ENCODE measurements around the gene LTBP1.

DNA sequence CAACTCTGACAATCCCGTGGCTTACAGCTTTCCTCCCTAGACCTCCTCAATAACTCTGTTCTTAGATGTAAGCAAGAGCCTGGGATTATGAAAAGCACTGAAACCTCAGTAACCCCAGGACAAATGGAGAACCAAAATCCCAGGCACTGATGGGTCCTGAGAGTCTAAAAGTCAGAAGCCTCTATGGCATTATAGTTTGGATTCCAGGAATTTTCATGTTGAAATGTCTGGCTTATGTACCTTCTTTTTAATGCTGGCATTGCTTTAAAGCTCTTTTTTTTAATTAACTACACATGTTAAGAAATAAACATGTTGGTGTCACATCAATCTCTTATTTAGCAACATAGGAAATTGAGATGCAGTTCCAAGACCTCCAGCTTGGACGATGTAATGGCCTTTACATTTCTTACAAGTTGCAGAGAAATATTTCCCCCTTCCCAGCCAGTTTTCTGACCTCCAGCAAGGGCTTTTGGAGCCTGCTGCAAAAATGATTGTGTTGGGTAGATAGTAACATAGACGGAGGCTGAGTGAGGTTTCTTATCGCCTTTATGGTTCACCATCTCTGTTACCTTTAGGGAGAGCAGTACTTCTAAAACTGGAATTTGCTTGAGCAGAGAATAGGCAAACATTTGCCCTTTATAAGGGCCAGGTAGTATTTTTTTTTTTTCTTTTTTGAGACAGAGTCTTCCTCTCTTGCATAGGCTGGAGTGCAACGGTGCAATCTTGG lies 444.9 kb downstream of the LTBP1 start:
- TF ChIP-seq, protein P1, sequence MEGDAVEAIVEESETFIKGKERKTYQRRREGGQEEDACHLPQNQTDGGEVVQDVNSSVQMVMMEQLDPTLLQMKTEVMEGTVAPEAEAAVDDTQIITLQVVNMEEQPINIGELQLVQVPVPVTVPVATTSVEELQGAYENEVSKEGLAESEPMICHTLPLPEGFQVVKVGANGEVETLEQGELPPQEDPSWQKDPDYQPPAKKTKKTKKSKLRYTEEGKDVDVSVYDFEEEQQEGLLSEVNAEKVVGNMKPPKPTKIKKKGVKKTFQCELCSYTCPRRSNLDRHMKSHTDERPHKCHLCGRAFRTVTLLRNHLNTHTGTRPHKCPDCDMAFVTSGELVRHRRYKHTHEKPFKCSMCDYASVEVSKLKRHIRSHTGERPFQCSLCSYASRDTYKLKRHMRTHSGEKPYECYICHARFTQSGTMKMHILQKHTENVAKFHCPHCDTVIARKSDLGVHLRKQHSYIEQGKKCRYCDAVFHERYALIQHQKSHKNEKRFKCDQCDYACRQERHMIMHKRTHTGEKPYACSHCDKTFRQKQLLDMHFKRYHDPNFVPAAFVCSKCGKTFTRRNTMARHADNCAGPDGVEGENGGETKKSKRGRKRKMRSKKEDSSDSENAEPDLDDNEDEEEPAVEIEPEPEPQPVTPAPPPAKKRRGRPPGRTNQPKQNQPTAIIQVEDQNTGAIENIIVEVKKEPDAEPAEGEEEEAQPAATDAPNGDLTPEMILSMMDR (conservative IDR thresholded peaks at IDR 0.05; ENCODE audit: low read depth in 2 of 2) = no peak
- TF ChIP-seq JUNB (IDR thresholded peaks at IDR 0.05; ENCODE audit: unreplicated experiment) (no peak), ETS1 (IDR thresholded peaks at IDR 0.05) (no peak), ZNF462 (CRISPR knock-in tag; IDR thresholded peaks at IDR 0.05) (no peak)
- TF ChIP-seq, protein P2, sequence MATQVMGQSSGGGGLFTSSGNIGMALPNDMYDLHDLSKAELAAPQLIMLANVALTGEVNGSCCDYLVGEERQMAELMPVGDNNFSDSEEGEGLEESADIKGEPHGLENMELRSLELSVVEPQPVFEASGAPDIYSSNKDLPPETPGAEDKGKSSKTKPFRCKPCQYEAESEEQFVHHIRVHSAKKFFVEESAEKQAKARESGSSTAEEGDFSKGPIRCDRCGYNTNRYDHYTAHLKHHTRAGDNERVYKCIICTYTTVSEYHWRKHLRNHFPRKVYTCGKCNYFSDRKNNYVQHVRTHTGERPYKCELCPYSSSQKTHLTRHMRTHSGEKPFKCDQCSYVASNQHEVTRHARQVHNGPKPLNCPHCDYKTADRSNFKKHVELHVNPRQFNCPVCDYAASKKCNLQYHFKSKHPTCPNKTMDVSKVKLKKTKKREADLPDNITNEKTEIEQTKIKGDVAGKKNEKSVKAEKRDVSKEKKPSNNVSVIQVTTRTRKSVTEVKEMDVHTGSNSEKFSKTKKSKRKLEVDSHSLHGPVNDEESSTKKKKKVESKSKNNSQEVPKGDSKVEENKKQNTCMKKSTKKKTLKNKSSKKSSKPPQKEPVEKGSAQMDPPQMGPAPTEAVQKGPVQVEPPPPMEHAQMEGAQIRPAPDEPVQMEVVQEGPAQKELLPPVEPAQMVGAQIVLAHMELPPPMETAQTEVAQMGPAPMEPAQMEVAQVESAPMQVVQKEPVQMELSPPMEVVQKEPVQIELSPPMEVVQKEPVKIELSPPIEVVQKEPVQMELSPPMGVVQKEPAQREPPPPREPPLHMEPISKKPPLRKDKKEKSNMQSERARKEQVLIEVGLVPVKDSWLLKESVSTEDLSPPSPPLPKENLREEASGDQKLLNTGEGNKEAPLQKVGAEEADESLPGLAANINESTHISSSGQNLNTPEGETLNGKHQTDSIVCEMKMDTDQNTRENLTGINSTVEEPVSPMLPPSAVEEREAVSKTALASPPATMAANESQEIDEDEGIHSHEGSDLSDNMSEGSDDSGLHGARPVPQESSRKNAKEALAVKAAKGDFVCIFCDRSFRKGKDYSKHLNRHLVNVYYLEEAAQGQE (IDR thresholded peaks at IDR 0.05; ENCODE audit: unreplicated experiment) = no peak

Measured in GM23338 (cell line).